ENCODE results near the gene DIRAS1.

- TF ChIP-seq CTCF (IDR thresholded peaks at IDR 0.05; ENCODE audit: control extremely low read depth in 1 of 3, insufficient read depth in 1 of 3, low read depth in 1 of 3, low read length in 3 of 3) (peak in 1 of 3 experiments; percentile 20; a peak in 1 of 4 replicates), TAF1 (IDR thresholded peaks at IDR 0.05; ENCODE audit: low read depth, low read length) (no peak), RXRA (IDR thresholded peaks at IDR 0.05; ENCODE audit: insufficient read depth, low read depth, low read length) (no peak), CHD7 (IDR thresholded peaks at IDR 0.05; ENCODE audit: insufficient replicate concordance, low read length) (no peak), USF2 (IDR thresholded peaks at IDR 0.05; ENCODE audit: low read length) (no peak), POU5F1 (IDR thresholded peaks at IDR 0.05; ENCODE audit: low read depth, low read length) (no peak), HDAC2 (IDR thresholded peaks at IDR 0.05; ENCODE audit: borderline replicate concordance in 1 of 2, low read depth in 2 of 2, low read length in 2 of 2) (no peak), SAP30 (IDR thresholded peaks at IDR 0.05; ENCODE audit: insufficient read depth, insufficient replicate concordance, low read length) (no peak), POLR2AphosphoS5 (IDR thresholded peaks at IDR 0.05; ENCODE audit: low read depth, low read length) (no peak), EP300 (IDR thresholded peaks at IDR 0.05; ENCODE audit: borderline replicate concordance in 1 of 2, low read depth in 2 of 2, low read length in 2 of 2) (no peak), CHD2 (IDR thresholded peaks at IDR 0.05; ENCODE audit: low read length) (no peak), MAX (IDR thresholded peaks at IDR 0.05) (no peak)
Observed at GRCh38 chr19:2768365-2769132, 47.4 kb upstream of the DIRAS1 start.

Data from H1 (cell line).